ENCODE measurements around the gene SPTSSA.

DNA sequence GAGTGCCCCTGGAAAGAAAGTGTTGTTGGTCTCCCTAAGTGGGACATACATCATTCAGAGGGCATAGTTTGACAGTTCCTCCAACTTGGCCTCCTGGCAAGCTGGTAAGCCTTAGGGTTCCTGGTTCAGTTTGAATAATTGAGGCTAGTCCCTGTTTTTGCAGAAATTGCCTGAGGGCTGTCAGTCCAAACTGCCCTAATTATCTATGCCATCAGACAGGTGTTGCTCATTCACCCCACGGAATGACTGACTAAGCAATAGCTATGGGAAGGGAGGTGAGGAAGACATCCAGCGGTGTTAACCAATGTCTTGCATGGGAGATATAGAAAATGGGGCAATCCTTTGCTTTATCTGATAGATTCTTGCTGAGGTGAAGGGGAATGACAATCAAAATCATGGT lies 37.6 kb downstream of the SPTSSA start:
- TF ChIP-seq, protein P1, sequence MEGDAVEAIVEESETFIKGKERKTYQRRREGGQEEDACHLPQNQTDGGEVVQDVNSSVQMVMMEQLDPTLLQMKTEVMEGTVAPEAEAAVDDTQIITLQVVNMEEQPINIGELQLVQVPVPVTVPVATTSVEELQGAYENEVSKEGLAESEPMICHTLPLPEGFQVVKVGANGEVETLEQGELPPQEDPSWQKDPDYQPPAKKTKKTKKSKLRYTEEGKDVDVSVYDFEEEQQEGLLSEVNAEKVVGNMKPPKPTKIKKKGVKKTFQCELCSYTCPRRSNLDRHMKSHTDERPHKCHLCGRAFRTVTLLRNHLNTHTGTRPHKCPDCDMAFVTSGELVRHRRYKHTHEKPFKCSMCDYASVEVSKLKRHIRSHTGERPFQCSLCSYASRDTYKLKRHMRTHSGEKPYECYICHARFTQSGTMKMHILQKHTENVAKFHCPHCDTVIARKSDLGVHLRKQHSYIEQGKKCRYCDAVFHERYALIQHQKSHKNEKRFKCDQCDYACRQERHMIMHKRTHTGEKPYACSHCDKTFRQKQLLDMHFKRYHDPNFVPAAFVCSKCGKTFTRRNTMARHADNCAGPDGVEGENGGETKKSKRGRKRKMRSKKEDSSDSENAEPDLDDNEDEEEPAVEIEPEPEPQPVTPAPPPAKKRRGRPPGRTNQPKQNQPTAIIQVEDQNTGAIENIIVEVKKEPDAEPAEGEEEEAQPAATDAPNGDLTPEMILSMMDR (IDR thresholded peaks at IDR 0.05) = no peak
- no peak for TF ChIP-seq POLR2A (IDR thresholded peaks at IDR 0.05)
